T47D (cell line): ENCODE results near the gene CRELD2.

Experiments
- DNase-seq, 2 experiments: peaks; one replicate each; pipeline versions ENCODE4 v3.0.0 to v3.0.0-alpha.2; 2011 to 2012; ENCODE audit warnings: low read depth in 1 of 2, low spot score in 1 of 2
- JUND ChIP-seq: IDR thresholded peaks from 2 replicates; pipeline ENCODE4 v1.6.1; 2012; ENCODE audit warnings: low read depth
- in situ Hi-C: cut with HindIII; loops from 2 replicates; pipeline ENCODE4 v1.10.0; 2016; ENCODE audit warnings: low sequenced_read_pairs, low pct_unique_long_range_greater_than_20kb

The CRELD2 gene

GRCh38 chr22:49950396-49950994, 32.1 kb downstream of the CRELD2 start:
- in situ Hi-C loops = no loop called here
- DNase-seq = no peak
- no peak for TF ChIP-seq JUND

GRCh38 chr22:49951000-49951677, 32.7 kb downstream of the CRELD2 start:
- DNase-seq = peak; percentile 73 to 96
- TF ChIP-seq JUND = 0 out of 2 replicates have a peak, but pooled peaks have one; percentile 10
- in situ Hi-C loops = no loop called here

- DNase-seq = peak in 1 of 2 experiments; percentile 37
- TF ChIP-seq JUND = no peak
- in situ Hi-C loops = no loop called here
These were observed 33.2 kb downstream of the CRELD2 start for GRCh38 chr22:49951678-49951985.

- peak in 1 of 2 experiments; percentile 72 for DNase-seq
- in situ Hi-C loops = no loop called here
- TF ChIP-seq JUND = no peak
These were observed 33.8 kb downstream of the CRELD2 start for GRCh38 chr22:49951986-49952896.

- TF ChIP-seq JUND = no peak
- DNase-seq = peak in 1 of 2 experiments; percentile 87
- in situ Hi-C loops = no loop called here
These were observed 34.7 kb downstream of the CRELD2 start for GRCh38 chr22:49953027-49953679.

- TF ChIP-seq JUND = no peak
- in situ Hi-C loops = no loop called here
- DNase-seq = no peak
These were observed 35.4 kb downstream of the CRELD2 start for GRCh38 chr22:49953680-49954344.

- DNase-seq = peak in 1 of 2 experiments; percentile 42
- no peak for TF ChIP-seq JUND
- in situ Hi-C loops = no loop called here
These were observed 35.9 kb downstream of the CRELD2 start for GRCh38 chr22:49954354-49954753.

GRCh38 chr22:49954991-49955580, 36.7 kb downstream of the CRELD2 start:
- in situ Hi-C loops = no loop called here
- TF ChIP-seq JUND = no peak

GRCh38 chr22:49955581-49956417, 37.4 kb downstream of the CRELD2 start:
- no peak for TF ChIP-seq JUND
- in situ Hi-C loops = no loop called here
- DNase-seq = no peak

More at GRCh38 chr22:49954991-49955580, 36.7 kb downstream of the CRELD2 start:
- no peak for DNase-seq

- TF ChIP-seq JUND = no peak
- in situ Hi-C loops = no loop called here
- DNase-seq = no peak
These were observed 38.0 kb downstream of the CRELD2 start for GRCh38 chr22:49956418-49956770.

GRCh38 chr22:49956914-49957825, 38.7 kb downstream of the CRELD2 start:
- in situ Hi-C loops = no loop called here

More at GRCh38 chr22:49956914-49957825, 38.7 kb downstream of the CRELD2 start:
- no peak for TF ChIP-seq JUND
- DNase-seq = no peak
